NCI-H2227 (cell line): Measurements from ENCODE around the gene BIRC5.

Experiments
- DNase-seq: peaks from one replicate; lab custom pipeline; 2025; ENCODE audit not compliant: unreplicated experiment; lab: John Stamatoyannopoulos, UW

BIRC5 gene

DNA sequence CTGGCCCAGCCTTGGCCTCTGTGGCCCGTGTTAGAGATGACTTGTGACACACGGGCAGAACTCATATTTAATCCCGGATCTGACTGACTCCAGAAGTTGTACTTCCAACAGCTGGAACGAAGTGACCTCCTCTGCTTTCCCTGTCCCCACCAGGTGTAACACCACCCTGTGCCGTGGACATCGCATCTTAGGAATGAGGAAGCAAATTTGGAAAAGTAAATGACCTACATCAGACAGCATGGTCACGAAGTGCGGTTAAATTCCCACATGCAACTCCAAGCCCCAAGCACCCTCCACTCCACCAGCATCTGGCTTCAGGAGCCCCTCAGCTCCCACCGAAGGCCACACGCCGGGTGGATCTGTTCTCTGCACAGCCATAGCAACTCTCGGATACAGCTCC, 30.1 kb upstream of the BIRC5 start:
- DNase-seq: no peak

DNA sequence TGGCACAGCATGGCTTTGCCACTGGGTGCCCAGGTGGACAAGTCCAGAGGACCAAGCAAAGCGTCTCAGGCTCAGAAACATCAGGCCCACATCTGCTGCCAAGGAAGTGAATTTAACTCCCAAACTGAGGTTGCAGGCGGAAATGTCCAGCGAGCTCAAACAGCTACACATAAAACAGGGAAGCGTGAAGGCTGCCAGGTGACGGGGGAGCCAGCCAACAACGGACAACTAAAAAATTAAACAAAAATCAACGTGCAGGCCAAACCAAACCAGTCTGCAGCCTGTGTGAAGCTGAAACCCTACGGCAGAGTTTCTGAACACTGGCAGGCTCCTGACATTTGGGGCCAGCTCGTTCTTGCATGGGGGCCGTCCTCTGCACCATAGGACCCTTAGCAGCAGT, 29.7 kb upstream of the BIRC5 start:
- DNase-seq: no peak

DNA sequence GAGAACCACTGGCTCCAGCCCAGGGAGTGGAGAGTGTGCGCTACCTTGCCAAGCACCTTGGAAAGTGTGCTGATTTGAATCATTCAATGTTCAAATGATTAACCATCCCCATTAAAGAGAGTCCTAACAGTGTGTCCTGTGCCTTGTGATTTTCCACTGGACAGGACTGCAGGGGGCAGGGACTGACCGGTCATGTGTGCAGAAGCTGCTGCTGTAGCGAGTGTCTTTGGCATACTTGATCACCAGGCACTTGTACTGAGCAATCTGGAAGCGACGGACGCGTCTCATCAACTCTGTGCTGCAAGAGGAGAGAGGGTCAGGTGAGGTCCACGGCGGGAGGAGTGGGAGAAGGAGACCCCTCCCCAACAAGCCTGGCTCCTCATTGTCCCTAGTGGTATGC, 29.2 kb upstream of the BIRC5 start:
- no peak for DNase-seq

DNA sequence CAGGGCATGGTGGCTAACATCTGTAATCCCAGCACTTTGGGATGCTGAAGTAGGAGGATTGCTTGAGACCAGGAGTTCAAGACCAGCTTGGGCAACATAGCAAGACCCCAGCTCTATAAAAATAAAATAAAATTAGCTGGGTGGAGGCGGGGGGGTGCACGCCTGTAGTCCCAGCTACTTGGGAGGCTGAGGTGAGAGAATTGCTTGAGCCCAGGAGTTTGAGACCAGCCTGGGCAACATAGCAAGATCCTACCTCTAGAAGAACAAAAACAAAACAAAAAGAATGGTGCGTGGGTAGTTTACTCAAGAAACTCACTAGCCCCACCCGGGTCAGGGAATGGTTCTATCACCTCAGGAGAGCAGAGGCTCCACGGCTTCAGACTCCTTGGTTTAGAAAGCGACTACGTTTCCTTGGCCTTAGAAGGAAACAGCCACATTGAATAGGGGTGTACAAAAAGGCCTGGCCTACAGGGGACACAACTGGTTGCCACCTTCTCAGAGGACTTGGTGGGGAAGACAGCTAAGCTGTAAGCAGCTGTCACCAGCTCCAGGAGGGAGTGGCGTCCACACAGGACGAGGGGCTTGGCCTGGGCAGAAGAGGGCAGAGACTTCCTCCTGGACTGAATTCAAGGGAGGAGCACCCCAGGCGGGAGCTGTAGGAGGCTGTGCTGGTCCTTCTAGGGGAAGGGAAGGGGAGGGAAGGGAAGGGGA, 27.9 kb upstream of the BIRC5 start:
- peak; percentile 37 for DNase-seq

DNA sequence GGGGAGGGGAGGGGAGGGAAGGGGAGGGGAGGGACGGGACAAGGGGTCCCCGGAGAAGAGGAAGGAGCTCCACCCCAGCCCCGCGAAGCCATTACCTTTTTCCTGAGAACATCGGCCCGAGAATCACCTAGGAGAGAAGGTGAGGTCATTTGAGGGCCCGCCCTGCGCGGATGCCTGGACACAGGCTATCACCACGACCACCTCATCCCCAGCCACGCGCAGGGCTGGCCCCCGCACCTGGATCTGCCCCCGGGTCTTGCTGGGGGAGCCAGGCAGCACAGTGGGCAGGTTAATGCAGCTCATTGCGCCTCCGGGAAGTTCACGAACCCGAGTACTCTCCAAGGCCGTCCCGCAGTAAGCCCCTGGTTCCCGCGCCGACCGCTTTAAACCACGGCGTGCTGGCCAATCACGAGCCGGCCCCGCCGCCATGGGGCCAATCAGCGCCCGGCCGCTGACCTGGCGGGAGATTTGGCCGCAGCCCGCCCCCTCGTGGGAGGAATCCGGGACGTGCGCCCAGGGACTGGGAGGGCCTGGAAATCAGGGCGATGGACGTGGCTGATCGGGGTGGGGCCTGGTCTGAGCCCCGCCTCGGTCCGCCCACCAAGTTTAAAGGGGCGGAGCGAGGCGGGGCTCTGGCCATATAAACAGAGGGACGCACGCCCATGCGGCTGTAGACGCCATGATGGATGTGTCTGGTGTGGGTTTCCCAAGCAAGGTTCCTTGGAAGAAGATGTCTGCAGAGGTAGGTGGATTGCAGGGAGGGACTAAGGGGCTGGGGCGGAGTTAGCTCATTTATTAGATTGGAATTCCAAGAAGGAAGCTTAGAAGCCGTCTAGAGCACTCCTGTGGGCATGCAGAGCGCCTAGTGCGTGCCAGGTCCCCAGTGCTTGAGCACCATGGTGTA, 27.1 kb upstream of the BIRC5 start, which contains the start of the genes AFMID and TK1:
TSS of gene AFMID (plus strand) at position 671 of the 904 bp plus-strand sequence. CDS start at position 680, 9 bp downstream.
TSS of gene TK1 (minus strand) at position 361 of the 904 bp plus-strand sequence. CDS start at position 303, 58 bp downstream.
- DNase-seq: peak; percentile 99

DNA sequence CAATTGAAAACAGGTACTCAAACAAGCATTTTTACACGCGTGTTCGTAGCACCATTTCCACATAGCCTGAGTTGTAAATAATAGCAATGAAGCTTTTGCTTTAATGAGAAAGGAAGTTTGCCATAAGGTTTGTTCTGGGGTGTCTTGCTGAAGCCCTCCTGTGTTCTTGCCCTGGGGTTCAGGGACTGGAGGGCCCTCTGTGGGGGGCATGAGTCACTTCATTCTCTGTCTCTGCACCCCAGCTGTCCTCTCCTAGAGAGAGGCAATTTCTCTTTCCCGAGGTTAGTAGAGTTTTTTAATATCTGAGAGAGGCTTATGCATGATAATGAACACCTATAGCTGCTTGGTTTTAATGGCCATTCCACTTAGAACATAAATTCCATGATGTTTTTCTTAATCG, 17.3 kb upstream of the BIRC5 start:
- no peak for DNase-seq

DNA sequence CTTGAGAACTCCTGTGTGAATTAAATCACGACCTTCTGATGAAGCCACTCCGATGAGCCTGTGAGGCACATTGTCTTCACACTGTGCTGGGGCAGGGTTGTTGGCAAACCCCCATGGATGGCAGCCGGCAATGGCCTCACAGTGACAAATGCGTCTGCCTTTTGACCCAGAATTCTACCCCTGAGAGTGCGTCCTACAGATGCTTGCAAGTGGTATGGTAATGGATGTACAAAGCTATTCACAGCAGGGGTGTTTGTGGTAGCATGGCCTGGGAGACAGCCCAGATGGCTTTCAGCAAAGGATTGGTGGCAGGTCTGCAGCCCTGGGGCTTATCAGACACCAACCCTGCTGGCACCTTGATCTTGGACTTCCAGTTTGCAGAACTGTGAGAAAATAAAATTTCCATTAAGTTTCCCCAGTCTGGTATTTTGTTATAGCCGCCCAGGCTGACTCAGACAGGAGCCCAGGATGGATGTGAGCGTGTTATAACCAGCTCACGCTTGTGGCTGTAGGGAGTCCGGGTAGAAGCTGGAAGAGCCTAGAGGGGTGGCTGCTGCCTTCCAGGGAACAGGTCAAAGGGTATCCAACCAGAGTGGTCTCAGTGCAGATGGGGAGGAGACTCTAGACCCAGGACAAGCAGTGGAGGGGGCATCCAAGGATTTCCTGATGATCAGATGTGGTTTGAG, 16.8 kb upstream of the BIRC5 start:
- DNase-seq: peak; percentile 63

DNA sequence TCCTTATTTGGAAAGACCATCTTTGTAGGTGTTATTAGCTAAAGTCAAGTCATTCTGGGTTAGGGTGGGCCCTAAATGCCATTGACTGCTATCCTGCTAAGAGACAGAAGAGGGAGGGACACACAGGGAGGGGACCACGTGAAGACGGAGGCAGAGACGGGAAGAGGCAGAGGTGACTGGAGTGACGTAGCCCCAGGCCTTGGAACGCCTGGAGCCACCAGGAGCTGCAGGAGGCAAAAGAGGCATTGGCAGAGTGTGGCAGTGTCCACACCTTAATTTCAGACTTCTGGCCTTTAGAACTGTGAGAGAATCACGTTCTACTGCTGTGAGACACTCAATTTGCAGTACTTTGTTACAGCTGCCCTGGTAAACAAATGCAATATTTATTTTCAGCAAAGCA, 13.6 kb upstream of the BIRC5 start:
- DNase-seq: no peak

DNA sequence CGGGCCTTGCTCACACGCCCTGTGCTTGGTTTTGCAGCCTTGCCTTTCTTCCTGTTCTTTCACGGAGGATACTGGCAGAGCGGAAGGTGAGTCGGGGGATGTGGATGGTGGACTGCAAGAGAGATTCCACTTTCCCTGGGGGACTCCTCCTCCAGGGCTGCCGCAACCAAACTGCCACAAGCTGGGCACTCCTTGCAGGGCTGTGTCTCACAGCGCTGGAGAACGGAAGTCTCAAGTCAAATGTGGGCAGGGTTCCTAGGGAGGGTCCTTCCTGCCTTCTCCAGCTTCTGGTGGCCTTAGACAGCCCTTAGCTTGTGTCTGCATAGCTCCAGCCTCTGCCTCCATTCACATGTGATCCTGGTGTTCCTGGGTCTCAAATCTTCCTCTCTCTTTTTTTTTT, 11.4 kb upstream of the BIRC5 start:
- no peak for DNase-seq

DNA sequence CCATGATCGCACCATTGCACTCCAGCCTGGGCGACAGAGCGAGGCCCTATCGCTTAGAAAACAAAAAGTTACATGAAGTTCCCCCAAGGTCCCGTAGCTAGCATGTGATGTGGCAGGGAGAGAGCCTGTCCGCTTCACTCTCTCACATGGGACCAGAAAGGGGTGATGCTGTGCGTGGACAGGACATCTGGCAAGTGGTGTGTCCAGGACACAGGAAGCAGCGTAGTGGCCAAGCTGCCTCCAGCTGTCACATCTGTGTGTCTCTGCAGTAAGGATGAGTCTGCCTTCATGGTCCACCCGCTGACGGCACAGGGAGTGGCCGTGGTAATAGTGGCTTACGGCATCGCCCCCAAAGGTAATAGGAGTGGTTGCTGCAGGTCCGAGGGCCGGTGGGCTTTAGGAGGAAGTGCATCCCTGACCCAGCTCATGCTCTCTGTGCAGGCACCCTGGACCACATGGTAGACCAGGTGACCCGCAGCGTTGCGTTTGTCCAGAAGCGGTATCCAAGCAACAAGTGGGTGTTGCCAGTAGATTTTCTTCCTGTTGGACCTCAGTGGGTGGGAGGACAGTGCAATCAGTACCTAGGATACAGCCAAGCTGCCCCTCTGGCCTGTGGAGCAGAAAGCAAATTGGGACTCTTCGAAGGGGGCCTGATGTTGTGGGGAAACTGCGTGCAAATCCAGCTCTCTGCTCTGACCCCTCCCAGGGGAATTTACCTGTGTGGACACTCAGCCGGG, 9.5 kb upstream of the BIRC5 start:
- DNase-seq: no peak

DNA sequence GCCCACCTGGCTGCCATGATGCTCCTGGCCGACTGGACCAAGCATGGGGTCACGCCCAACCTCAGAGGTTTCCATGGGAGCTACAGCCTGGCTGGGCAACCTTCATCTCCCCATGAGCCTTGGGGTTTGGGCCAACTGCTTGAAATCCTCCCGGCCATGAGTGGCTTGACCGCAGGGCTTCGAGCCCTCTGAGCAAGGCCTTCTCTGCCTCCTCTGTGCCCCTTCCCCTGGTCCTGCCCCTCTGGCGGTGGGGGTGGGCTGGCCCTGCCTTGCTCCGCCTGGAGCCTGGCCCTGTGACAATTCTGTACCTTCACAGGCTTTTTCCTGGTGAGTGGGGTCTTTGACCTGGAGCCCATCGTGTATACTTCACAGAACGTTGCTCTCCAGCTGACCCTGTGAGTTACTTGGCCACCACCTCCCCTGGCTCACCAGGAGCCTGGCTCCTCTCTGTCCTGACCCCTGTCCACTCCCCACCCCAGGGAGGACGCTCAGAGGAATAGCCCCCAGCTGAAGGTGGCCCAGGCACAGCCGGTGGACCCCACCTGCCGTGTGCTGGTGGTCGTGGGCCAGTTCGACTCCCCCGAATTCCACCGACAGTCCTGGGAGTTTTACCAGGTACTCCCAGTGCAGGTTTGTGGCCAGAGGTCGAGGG, 8.8 kb upstream of the BIRC5 start:
- no peak for DNase-seq

DNA sequence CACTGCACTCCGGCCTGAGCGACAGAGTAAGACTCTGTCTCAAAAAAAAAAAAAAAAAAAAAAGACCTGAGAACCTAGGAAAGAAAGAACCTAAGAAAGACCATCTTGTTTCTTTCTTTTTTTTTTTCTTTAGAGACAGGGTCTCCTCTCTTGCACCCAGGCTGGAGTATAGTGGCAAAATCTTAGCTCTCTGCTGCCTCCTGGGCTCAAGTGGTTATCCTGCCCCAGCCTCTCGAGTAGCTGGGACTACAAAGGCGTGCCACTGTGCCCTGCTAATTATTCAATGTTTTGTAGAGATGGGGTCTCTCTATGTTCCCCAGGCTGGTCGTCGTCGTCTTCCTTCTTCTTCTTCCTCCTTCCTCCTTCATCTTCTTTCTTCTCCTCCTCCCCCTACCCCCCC, 7.8 kb upstream of the BIRC5 start:
- no peak for DNase-seq

DNA sequence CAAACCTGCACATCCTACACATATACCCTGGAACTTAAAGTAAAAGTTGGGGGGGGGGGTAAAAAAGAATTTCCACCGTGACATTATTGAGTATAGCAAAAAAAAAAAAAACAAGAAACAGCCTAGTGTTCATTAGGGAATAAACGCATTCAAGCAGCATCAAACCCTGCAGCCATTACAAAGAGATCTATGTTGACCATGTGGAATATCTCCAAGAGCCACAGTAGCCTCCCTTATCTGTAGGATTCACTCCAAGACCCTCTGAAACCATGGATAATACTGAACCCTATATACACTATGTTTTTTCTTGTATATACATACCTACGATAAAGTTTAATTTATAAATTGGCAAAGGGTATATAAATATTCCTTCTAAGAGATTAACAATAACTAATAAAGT, 5.6 kb upstream of the BIRC5 start:
- DNase-seq: no peak

DNA sequence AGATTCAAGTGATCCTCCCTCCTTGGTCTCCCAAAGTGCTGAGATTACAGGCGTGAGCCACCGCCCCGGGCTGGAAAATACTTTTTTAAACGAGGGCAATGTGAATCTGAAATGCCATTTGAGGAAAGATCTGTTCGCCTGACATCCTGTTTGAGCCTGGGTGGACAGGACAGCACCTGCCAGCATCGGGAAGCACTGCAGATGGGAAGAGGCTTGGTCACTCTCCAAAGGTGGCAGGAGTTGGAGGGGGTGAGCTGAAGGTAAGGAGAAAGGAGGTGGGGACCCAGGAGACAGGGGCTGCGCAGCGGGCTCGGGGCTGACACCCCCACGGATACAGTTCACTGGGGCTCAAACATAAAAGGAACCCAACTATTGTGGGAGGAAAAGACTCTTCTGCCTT, 3.9 kb upstream of the BIRC5 start:
- DNase-seq: no peak

DNA sequence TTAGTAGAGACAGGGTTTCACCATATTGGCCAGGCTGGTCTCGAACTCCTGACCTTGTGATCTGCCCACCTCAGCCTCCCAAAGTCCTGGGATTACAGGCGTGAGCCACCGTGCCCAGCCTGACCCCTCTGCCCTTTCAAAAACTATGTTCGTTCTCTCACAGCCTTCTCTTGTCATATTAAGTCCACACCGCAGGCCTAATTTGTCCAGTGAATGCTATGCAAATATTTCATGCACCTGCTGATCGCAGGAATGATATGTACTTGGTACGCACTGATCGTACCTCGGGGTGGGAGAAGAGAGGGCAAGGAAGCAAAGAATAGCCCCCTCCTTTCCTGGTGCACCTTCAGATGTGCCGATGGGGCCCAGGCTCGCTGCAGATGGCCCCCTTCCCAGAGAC, 3.0 kb upstream of the BIRC5 start:
- DNase-seq: no peak

DNA sequence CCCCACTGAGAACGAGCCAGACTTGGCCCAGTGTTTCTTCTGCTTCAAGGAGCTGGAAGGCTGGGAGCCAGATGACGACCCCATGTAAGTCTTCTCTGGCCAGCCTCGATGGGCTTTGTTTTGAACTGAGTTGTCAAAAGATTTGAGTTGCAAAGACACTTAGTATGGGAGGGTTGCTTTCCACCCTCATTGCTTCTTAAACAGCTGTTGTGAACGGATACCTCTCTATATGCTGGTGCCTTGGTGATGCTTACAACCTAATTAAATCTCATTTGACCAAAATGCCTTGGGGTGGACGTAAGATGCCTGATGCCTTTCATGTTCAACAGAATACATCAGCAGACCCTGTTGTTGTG, 631 bp downstream of the BIRC5 start:
- no peak for DNase-seq

DNA sequence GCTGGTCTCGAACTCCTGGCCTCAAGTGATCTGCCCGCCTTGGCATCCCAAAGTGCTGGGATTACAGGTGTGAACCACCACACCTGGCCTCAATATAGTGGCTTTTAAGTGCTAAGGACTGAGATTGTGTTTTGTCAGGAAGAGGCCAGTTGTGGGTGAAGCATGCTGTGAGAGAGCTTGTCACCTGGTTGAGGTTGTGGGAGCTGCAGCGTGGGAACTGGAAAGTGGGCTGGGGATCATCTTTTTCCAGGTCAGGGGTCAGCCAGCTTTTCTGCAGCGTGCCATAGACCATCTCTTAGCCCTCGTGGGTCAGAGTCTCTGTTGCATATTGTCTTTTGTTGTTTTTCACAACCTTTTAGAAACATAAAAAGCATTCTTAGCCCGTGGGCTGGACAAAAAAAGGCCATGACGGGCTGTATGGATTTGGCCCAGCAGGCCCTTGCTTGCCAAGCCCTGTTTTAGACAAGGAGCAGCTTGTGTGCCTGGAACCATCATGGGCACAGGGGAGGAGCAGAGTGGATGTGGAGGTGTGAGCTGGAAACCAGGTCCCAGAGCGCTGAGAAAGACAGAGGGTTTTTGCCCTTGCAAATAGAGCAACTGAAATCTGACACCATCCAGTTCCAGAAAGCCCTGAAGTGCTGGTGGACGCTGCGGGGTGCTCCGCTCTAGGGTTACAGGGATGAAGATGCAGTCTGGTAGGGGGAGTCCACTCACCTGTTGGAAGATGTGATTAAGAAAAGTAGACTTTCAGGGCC, 5.5 kb downstream of the BIRC5 start:
- DNase-seq: no peak

DNA sequence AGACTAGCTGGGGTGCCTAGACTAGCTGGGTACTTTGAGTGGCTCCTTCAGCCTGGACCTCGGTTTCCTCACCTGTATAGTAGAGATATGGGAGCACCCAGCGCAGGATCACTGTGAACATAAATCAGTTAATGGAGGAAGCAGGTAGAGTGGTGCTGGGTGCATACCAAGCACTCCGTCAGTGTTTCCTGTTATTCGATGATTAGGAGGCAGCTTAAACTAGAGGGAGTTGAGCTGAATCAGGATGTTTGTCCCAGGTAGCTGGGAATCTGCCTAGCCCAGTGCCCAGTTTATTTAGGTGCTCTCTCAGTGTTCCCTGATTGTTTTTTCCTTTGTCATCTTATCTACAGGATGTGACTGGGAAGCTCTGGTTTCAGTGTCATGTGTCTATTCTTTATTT, 9.0 kb downstream of the BIRC5 start:
- no peak for DNase-seq

DNA sequence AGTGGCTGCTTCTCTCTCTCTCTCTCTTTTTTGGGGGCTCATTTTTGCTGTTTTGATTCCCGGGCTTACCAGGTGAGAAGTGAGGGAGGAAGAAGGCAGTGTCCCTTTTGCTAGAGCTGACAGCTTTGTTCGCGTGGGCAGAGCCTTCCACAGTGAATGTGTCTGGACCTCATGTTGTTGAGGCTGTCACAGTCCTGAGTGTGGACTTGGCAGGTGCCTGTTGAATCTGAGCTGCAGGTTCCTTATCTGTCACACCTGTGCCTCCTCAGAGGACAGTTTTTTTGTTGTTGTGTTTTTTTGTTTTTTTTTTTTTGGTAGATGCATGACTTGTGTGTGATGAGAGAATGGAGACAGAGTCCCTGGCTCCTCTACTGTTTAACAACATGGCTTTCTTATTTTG, 9.7 kb downstream of the BIRC5 start:
- DNase-seq: no peak
